ENCODE measurements around the gene KIFC1.

GRCh38 chr6:33413241-33414120 is 21.9 kb downstream of the KIFC1 start:
- TF ChIP-seq CTCF (IDR thresholded peaks at IDR 0.05) (no peak), EZH2 (IDR thresholded peaks at IDR 0.05) (no peak)
